SHP77 (cell line): ENCODE data around the gene ZBP1.
A peak's percentile ranks its signal among the peaks of the same experiment; 100 is the strongest.

ENCODE experiments used
- DNase-seq, 2 experiments: peaks; one replicate each; lab custom pipeline; 2025; lab: John Stamatoyannopoulos, UW

ZBP1 gene

DNA sequence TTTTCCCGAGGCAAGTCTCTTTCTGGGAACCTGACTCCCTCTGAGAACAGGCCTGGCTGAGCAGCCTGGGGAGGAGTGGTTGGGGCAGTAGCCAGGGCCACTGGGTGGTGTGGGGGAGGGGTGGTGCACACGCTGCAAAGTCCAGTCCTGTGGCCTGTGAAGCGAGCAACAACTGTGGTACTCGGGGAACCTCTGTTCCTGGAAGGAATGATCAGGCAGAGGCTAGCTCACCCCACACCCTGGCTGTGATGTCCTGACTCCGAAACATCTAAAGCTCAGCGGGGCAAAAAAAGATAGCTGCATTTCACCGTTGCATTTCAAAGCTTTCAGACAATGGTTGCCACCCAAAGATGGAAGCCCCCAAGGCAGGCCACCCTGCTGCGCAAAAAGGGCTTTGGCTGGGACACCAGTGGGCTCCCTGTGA is 33.8 kb downstream of the ZBP1 start:
- no peak for DNase-seq

DNA sequence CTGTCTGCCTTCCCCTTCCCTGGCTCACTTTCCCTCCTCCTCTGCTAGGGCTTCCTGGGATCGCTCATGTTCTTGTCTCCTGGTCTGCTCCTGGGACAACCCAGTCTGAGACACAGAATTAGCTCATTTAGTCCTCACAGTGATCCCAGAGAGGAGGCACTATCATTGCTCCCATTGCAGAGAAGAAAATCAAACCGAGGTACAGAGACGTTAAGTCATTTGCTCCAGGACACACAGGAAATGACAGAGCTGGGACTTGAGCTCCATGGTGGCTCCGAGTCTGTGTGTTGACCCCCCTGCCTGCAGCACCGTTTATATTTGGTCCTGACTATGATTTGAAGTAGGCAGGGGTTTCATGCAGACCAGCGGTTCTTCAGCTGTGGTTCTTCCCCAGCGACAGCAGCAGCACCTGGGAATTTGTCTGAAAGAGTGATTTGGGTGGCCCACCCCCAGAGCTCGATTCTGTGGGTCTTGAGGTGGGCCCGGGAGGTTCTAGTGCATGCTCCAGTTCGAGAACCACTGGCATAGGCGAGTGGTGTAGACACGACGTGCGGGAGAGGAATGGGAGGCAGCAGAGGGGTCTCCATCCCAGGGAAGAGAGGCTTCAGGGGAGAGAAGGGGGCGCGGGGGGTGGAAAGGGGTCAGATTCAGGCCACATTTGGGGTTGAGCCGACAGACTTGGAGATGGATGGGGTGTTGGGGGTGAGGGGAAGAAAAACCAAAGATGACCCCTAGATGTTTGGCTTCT is 34.6 kb downstream of the ZBP1 start:
- no peak for DNase-seq

DNA sequence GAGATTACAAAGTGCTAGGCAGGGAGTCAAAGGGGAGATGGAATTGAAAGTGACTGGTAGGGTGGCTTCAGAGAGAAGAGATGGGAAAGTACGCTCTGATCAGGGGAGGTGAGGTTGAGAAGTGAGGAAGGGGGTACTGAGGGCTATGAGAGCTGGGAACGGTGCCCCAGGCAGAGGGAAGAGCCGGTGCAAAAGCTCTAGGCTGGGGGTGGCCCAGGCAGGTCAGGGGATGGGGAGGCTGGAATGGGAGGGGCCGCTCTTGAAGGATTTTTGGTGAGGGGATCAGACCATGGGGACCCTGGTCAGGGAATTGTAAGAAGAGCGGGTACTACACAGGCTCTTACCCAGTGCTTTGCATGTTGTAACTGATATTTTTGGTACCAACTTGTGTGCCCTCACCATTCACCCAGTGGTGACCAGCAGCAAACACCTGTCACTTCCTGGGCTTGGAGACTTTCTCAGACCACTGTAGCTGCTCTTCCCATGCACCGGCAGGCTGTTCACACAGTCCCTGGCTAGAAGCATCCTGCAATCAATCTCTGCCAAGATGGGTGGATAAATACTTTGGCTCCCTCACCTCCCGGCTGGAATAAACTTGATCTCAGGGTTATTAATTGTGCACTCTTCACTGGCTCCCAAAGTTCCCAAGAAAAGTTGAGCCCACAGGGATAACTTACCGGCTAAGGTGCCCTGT is 35.3 kb downstream of the ZBP1 start:
- DNase-seq: peak in 1 of 2 experiments; percentile 19

DNA sequence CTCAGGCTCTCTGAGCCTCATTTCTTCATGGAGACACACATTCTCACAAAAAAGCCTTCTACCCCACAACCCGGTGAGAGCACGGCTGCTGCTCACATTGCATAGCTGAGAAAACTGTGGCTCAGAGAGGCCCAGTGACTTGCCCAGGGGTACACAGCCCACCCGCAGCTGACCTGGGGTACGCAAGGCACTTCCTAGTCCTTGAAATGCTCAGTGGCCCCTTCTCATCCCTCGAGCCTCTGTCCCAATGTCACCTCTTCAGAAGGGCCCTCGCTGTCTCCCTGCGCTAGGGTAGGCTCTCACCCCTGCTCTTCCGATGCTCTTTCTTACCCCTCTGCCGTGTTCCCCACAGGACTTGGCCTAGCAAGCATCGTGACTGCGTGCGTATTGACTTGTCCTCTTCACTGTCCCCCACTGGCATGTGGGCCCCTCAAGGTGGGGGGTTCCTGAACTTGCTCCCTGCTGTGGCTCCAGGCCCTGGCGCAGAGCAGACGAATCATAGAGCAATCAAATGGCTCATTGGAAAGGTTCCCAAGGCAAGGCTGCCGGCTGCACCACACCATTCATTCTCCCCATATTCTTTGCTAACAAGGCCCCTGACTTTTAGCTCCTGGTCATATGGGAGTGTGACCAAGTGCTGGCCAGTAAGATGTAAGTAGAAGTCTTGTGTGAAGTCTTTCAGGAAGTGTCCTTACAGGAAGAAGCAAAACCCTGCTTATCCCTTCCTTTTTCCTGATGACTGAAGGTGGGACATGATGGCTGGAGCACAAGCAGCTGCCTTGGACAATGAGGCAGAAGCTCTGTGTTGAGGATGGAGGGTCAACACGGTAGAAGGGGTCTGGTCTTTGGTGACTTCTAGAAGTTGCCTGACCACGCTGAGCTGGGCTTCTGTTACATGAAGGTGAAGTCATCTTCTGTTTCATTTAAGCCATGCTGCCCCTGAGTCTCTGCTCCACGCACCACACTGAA is 36.7 kb downstream of the ZBP1 start:
- DNase-seq: no peak

- peak in 1 of 2 experiments; percentile 13 for DNase-seq
Observed at GRCh38 chr20:57582432-57583288, 37.6 kb downstream of the ZBP1 start.

GRCh38 chr20:57582029-57582378 is 38.2 kb downstream of the ZBP1 start:
- DNase-seq: no peak

- no peak for DNase-seq
Observed at GRCh38 chr20:57581202-57582028, 38.8 kb downstream of the ZBP1 start.

GRCh38 chr20:57580478-57581201 is 39.6 kb downstream of the ZBP1 start:
- no peak for DNase-seq

GRCh38 chr20:57579898-57580447 is 40.3 kb downstream of the ZBP1 start:
- no peak for DNase-seq

- no peak for DNase-seq
Observed at GRCh38 chr20:57579331-57579897, 40.8 kb downstream of the ZBP1 start.

DNA sequence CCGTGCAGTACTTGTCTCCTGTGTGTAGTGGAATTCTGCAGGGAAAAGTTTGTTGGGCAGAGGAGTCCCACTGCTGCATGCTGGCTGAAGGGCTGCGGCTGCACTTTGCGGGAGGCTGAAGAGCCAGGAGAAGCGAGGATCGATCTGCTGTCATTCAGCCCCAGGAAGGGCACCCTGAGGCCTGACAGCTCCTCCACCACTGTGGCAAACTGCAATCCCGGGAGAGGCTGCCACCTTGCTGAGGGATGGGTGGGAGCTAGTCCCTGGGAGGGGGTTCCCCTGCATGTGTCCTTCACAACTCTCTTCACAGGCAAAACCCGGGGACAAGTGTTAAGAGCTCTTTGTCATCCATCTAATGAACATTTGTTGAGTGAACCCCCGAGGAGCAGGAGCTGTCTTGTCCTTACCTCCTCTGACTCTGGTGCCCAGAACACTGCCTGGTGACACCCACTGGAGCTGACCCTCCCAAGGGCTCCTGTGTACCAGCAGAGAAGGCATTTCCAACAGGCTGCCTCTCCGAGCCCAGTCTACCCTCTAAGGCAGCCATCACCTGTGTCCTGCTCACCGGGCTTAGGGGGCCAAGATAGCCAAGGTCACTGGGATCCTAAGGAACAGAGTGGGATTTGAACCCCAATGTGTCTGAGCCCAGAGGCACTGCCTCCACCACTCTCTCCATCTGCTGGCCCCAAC is 41.6 kb downstream of the ZBP1 start:
- no peak for DNase-seq

DNA sequence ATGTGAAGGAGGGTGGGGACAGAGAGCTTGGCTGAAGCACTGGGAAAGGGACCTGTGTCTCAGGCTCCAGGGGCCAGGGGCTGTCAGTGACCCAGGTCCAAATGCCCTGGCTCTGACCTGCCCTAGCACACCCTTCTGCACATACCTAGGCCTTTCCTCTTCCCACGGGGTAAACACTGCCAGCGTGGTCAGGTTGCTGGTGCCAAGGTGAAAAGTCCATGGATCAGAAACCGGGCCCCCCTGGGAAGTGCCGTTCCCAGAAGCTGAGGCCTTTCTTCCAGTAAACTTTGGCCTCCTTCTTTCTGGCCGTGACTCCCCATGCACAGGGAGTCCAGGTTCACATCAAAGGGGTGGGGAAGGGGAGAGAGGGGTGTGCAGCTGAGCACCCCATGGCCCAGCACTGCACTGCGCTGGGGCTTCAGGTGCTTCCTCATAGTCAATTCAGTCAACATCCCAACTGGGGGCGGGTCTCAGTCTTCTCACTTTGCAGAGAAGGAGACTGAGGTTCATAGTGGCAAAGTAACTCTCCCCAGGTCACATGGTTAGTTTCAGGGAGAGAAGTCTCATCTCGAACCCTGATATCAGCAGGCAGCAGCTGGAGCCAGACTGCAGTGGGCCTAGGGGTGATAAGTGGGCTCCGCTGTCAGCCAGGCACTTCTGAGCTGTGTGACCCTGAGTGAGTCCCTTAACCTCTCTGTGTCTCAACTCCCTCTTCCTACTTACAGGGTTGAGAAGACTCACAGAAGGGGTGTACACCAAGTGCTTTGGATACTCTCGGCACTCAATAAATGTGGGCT is 42.3 kb downstream of the ZBP1 start:
- DNase-seq: no peak

- no peak for DNase-seq
Observed at GRCh38 chr20:57576617-57577550, 43.3 kb downstream of the ZBP1 start.

- no peak for DNase-seq
Observed at GRCh38 chr20:57576002-57576401, 44.2 kb downstream of the ZBP1 start.

GRCh38 chr20:57574954-57575353 is 45.3 kb downstream of the ZBP1 start:
- DNase-seq: no peak

GRCh38 chr20:57573894-57574293 is 46.3 kb downstream of the ZBP1 start:
- no peak for DNase-seq

DNA sequence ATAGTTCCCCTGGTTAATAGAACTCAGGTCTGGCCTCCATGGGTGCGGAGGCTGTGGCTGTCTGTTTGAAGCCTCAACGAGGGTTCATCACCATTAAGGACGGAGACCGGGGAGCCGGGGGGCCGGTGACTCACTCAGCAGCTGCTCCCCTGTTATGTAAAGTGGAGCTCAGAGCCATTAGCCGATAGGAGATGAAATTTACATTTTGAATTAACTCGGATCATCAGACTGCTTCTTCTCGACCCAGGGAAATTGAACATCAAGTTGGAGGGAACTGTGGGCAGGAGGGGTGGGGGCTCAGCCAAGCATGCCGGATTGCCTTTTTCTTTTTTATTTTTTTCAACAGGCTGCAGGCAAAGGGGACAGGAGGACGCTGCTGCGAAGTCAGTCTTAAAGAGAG is 47.0 kb downstream of the ZBP1 start:
- DNase-seq: no peak
